ENCODE results near the gene ARHGDIB.
A peak's percentile ranks its signal among the peaks of the same experiment; 100 is the strongest.

ARHGDIB gene

DNA sequence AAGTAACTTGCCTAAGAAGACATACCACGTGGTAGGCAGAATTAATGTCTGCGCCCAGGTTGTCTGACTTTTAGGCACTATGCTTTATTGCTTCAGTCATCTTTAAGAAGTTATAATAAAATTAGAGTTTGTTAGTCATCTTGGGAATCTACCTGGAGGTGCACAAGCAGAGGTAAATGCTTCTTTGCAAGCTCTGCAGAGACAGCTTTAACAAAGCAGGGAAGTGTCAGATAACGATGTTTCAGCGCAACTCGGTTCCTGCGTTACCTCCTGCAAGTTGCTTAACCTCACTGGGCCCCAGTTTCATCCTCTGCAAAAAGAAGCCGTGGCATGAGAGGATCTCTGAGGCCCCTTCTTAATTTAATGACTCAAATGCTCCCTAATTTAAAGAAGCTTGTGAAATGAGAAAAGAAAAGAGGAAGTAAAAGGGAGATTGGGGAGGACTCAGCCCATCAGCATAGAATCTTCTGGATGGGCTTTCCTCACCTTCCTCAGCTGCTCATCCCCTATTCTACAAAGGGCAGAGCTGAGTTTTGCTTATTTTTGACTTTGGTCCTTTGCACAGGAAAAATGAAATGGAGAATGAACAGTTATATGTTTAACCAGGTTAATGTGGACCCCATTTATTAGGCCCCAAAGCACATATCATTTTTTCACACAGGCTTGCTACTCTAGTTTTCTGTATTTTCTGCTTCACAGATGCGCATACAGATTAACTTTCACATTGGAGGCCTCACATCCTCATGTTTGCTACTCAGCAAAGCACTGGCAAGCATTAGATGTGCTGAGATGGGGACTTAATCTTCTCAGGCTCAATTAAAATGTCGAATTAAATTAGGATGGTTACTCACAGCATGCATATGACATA is 5.1 kb downstream of the ARHGDIB start:
- peak; percentile 10 for DNase-seq

DNA sequence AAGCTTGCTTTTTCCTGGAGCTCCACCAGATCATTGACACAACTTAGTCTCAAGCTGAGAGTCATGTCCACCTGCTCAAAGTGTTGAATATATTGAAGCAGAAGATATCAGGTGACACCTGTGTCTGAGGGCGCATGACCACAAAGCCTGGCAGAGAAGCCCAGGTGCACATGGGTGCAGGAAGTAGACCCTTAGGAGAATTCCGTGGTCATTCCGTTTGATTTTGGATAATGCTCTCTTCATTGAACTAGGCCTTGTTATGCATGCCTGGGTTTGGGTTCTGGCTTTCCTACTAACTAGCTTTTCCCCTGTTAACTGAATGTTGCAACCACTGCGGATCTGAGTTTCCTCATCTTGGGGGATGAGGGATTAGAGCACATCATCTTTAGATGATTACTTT is 7.1 kb downstream of the ARHGDIB start:
- no peak for DNase-seq

DNA sequence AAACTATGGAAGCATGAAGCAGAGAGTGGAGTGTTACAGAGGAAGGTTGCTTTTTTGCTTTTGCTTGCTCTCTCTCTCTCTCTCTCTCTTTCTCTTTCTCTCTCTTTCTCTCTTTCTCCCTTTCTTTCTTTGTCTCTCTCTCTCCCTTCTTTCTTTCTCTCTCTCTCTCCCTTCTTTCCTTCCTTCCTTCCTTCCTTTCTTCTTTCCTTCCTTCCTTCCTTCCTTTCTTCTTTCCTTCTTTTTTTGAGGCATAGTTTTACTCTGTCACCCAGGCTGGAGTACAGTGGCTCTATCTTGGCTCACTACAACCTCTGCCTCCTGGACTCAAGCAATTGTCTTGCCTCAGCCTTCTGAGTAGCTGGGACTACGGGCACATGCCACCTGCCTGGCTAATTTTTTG is 7.6 kb downstream of the ARHGDIB start:
- DNase-seq: no peak

DNA sequence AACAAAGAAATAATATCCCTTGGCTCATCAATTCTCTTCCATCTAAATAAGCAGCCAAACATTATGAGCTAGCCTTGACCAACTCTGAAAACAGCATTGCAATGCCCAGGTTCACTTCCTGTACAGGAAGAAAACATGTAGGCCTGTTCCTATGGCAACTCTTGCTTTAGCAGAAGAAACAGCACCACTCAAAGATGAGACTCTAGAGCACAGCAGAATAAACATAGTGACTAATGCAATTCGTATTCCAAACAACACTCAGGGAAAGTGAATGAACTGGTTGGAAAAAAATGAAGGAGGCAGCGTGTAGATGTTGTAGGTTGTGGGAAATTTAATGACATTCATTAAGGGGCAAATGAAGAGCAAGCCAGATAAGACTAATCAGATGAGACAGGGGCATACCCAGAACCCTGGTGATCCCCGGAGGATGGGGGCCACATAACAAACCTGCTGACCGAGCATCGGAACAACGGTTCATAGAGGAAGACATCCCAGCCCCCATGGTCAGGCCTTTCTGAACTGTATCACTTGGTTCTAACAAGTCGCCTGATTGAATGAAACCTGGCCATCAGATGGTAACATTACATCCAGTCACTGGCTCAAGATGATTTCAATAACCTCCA is 9.0 kb downstream of the ARHGDIB start:
- DNase-seq: peak; percentile 54

DNA sequence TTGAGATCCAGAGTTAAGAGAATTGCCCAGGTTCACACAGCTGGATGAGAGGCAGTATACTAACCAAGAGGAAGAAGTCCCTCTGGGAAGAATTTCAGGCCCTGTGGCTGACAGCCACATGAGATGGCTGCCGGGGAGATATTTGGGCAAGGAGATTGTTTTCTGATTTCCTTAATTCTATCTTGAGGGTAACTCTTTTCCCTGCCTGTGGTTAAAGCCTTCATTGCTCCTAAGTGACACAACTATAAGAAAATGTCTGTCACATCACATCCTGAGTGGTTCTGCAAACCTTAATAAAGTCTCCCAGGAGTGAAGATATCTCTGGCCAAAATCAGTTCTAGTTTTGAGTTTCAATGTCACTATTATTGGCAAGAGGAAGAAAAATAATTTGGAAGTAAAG is 9.6 kb downstream of the ARHGDIB start:
- no peak for DNase-seq

DNA sequence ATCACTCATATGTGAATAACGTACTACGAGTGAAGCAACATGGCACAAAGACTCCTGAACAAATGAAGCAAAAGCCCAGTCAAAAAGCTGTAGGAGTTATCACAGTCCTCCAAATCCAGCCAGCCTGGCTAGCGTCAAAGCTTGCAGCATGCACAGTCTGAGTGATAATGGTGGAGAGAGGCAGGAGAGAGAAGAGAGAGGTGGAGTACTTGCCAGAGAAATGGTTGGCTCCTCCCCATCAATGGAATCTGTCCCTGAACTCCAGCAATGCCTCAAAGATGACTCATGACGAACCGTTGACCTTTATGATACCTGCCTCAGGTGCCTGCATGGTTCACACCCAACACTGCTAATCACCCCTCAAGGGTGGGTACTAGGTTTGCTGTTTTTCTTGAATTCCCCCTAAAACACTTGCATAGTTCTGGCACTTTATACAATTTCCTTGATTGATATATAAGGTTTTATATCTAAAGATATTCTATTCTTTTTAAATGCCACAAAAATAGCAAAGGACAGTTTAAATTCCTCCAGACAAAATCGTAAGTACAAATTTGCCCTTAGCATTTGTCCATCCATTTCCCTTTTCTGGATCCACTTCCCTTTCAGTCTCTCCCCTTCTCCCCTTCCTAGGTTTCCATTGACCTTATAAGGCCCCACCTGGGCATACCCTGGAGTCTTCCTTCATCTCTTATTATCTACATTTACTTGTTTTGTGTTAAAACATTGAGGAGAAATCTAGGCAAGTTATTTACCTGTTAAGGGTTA is 10.2 kb downstream of the ARHGDIB start:
- peak; percentile 9 for DNase-seq

DNA sequence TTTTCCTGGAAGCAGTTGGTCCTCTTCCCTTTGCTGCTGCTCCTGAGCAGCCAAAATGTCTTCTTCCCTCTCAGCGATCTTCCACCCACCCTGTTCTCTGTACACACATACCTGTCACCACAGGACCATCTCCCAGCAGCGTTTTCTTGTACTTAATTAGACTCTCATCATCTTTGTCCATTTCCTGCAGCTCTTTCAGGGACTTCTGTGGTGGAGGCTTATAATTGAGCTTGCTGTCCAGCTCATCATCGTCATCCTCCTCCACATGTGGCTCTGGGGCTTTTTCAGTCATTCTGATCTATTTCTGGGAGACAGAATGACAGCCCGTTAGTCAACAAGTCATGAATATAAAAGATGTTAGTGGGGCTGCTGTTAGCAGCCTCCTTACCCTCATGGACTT is 11.0 kb downstream of the ARHGDIB start:
- no peak for DNase-seq

DNA sequence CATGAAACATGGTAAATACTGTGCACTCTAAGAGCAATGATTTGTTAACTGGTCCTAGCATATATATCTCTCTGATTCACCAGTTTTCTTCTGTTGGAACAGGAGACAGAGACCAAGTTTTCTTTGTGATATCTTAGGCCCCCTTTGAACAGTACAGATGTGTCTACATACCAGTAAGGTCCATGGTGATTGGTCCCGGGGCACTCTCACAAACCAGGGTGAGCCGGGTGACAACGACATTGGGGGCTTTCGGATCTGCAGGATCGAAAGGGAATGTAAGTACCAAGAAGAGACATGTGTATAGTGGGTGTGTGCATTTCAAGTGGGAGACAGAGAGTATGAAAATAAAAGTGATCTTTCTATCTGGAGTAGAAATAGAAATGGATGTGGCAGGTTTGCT is 11.8 kb downstream of the ARHGDIB start:
- no peak for DNase-seq

DNA sequence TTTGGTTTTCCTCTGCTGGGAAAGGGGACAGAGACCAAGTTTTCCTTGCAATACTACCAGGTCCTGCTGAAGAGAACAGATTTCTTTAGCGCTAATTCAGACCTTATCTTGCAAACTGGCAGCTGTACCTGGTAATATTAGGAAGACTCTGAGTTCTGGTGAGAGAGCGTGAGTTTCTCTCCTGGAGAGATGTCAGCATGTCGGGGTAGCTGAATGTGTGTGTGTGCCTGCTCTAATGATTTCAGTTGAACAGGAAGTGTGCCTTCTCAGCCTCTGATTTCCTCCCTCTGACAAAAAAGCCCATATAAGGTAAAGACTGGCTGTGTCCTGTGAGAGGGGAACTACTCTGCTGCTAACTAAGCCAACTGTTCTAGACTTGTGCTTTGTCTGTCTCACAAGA is 12.7 kb downstream of the ARHGDIB start:
- peak; percentile 53 for DNase-seq

DNA sequence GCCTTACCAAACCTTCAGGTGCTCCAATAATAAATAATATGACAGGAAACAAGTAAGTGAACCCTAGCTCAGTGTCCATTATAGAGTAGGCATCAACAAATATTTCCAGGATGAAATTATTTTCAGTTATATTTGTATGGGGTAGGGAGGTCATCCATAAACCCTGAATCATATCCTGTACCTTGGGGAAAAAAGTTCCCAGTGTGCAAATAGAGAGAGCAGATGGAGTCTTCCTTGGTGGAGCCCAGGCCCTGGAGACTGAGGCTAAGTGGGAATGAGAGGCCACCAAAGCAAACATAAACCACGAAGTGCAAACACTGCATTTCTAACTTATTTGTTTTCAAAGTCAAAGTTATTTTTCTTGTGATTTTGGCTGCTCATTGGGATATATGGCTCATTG is 14.5 kb downstream of the ARHGDIB start:
- no peak for DNase-seq

DNA sequence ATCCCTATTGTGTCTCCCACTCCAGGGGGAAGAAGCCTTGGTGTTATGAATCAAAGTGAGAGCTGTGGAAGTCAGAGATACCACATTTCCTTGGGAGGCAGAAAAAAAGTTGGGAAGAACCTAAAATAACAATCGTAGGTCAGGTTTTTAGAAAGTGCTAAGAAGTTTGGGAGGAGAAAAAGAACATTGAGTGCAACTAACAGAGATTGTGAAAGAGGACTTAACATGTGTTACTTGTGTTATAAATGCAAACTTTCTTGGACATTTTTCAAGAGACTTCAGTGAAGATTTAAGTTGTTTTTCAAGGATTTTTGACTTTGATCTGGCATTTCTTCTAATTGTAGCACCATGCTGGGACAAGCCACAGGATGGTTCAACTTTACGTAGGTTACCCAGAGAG is 15.2 kb downstream of the ARHGDIB start:
- no peak for DNase-seq

DNA sequence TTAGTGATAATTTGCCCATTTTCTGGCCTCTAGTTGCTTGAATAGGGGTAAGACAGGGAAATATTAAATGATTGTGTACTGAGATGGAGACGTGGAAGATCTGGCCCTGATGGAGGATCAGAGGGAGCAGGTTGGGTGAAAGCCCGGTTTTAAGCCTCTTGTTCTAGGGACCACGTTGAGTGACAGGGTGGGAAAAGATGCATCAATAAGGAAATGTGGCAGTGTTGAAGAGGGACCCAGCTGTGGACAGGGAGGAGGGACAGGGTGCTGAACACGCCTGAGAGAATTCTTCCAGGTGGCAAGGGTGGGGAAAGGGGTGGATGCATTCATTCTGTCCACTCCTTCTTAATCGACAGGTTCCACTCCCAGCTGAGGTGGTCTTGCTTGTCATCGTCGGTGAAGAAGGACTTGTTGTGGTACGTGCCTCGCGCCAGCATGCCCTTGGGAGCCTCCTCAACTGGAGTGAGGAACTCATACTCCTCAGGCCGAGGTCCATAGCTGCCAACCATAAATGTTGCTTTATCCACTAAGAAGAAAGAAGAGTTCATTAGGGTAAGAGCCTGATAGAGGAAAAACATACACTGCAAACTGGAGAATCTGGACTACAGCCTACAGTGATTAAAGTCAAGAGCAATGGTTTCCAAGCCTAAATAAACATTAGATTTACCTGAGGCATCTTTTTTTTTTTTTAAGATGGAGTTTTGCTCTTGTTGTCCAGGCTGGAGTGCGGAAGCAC is 19.0 kb downstream of the ARHGDIB start:
- no peak for DNase-seq

DNA sequence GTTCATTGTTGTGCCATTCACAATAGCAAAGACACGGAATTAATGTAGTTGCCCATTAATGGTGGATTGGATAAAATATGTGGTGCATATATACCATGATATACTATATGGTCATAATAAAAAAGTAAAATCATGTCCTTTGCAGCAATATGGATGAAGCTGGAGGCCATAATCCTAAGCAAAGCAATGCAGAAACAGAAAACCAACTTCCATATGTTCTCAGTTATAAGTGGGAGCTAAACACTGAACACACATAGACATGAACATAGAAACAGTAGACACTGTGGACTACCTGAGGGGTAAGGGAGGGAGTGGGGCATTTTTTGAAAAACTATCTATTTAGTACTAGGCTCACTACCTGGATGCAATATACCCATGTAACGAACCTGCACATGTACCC is 20.0 kb downstream of the ARHGDIB start:
- no peak for DNase-seq

DNA sequence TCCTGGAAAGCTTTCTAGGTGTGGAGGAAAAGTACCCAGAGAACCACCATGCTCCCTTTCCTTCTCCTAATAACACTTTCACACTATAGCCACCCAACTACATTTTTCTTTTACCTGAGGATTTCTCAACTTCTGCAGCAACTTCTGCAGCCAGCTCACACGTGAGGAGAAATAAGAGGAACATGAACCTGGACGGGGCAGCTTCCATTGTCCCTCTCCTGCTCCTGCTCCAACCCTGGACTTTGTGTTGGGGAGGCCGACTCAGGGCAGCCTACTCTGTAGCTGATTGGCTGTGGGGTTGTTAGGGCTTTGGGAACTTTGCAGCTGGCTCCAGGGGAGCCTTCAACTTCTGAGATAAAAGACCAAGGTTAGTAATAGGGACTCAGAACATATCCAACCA is 23.1 kb downstream of the ARHGDIB start, which contains the start of gene ERP27:
TSS of gene ERP27 (minus strand) at position 237 of the 400 bp plus-strand sequence. CDS start at position 208, 29 bp downstream.
- DNase-seq: no peak

DNA sequence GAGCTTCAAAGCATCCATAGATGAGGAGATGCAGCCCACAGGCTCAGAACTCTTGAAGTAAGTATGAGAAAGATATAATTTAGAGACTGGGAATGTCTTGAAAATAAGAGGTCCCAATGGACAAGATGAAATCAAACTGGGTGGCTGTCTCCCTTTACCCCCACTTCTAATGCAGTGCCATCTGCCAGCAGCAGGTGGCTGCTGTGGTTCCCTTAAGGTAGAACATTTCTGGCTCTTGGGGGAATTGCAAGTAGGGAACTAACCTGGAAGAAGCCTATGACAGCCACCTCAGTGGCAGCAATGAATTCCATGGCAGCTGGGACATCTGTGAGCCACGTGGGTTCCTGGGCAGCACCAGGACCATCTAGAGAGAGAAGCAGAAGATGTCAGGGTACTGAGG is 23.7 kb downstream of the ARHGDIB start:
- DNase-seq: no peak

DNA sequence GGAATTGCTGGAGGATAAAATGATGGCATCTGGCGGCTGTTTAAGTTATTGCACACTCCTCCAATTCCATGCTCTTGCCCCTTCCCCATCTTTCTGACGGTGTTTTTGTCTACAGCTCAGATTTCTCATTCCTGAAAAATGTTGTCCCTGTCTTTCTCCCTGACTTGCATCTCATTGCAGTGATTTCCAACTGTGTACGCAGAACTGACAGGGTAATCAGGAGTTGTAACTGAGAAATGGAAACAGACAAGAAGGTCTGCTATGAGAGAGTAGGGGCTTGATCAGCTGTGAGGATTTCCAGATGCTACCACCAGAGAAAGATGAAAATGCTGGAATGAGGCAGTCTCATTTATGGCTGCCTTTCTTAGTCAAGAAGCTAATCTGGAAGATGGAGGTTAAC is 24.4 kb downstream of the ARHGDIB start:
- DNase-seq: no peak

DNA sequence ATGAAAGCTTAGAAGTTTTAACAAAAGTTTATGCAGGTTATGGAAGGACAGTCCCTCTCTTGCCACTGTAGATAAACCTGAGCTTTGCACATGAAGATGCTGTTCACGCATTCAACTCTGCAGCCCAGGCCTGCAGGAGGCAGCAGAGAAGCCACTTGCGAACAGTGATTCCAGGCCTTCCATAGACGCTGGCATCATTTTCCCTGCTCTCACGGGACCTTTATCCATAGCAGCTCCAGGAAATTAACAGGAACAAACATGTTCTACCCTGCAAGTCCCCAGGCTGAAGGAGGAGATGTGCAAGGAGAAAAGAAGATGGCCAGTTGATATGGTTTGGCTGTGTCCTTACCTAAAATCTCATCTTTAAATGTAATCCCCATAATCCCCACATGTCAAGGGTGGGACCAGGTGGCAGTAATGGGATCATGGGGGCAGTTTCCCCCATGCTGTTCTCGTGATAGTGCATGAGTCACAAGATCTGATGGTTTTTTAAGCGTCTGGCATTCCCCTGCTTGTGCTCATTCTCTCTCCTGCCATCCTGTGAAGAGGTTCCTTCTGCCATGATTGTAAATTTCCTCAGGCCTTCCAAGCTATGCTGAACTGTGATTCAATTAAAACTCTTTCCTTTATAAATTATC is 25.1 kb downstream of the ARHGDIB start:
- DNase-seq: peak; percentile 18

DNA sequence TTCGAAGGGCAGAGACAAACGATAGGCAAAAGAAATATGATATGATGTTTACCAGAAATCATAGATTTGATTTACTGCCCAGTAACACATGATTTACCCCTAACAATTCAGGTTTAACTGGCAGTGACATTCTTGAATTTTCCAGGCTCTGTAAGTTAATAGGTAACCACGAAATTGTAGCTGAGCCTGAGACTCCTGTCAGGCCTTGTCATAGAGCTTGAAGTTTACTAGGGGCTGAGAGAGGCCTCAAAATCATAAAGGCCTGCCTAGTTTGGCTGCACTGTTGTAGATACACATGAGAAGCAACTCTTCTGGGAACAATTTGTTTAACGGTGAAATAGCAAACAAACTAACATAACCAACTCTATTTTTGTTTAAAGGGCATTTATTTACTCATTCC is 26.4 kb downstream of the ARHGDIB start:
- no peak for DNase-seq

DNA sequence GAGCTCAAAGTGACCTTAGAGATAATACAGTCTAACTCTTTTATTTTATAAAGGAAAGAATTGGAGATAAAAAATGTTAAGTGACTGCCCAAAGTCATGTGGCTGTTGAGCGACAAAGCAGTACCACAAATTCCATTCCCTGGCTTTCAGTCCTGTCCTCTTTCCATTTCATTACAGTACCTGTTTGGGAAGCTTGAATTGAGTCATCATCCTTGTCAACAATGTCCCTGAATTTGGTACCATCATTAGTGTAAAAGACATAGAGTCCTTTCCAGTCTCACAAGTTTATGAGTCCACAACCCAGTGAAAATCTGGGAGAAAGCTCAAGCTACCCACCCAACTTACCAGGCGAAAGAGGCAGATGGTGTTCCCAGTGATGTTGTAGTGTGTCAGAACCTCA is 26.9 kb downstream of the ARHGDIB start:
- DNase-seq: no peak

DNA sequence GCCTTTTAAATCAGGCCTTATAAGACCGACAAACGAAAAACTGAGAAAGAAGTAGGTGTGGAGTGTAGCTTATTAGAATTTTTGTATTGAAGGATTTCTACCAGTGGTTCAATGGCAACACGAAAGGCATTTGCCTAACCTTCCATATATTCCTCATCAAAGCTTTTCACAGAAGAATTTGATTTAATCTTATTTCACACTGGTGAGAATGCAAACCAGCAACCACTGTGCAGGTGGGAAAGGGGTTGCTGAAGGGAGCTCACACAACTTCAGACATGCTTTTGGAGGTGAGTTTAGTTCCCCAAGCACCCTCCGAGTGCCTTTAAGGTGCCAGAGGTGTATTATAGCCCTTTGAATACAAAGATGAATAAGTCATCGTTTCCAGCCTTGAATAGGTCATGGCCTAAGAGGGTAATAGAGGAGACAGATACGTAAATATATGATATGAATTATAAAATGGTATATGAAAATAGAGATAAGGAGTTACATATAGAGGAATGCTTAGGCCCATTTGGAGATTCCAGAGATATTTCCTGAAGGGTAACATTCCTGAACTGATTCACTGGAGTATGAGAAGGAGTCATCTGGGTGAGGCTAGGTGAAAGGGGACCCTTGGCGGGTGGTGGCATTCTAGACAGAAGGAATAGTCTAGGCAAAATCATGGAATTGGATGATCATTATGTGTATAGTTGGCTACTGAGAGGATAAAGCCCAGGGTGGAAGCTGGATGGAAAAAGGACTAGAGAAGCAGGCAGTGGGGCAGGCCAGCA is 29.4 kb downstream of the ARHGDIB start:
- DNase-seq: no peak

DNA sequence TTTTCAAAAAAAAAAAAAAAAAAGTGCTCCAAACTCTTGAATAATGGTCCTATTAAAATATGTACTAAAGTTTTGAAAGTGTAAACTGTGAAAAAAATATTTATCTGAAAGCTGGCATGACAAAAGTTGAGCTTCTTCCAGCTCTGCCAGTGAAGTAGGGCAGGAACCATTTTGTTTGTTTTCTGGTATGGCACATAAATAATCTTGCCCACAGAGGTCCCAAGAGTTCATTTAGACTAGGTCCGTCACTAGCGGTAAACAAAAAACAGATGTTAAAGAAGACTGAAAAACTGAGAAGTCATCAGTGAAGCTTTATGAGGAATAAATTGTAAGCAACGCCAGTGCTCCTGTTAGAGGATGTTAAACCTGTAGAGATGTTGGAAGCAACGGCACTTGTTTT is 30.0 kb downstream of the ARHGDIB start:
- DNase-seq: no peak

DNA sequence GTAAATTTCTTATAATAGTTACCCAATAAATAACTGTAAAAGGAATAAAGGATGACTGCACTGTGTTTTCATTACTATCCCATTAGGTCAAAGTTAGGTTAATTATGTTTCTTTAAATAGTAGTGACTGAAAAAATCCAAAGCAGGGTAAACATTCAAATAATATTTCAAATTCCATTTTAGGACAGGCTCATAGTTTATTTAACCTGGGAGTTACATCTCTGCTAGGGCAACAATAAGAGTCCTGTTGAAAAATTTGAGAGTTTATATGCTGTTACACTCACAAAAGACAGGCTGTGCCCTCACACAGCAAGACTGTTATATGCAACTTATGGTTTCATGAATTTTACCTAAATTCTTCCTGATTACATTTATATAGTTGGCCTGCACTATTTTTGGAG is 31.1 kb downstream of the ARHGDIB start:
- DNase-seq: no peak

Measured in effector CD4-positive, alpha-beta T cell (primary cell).